A673 (cell line): Measurements from ENCODE around the gene IRX1. TPM values are rescaled to one million over a fixed set of nuclear protein-coding genes. Genes with fewer than 3 reads are reported as not detected.

Experiments used
- BruUV-seq: library from RNA; stranded (reverse); fragments of 400-500 nt; replicated peaks from 2 replicates; lab custom pipeline; 2021; lab: Mats Ljungman, UMichigan
- CTCF ChIA-PET: fragments of 300-600 bp; sonication (Branson Sonifier 250); formaldehyde crosslinking; loops from one replicate; lab custom pipeline; 2022; ENCODE audit warnings: antibody characterized with exemption; lab: Charles Lee
- POLR2A ChIA-PET: fragments of 300-600 bp; sonication (Branson Sonifier 250); formaldehyde crosslinking; loops from one replicate; lab custom pipeline; 2022; ENCODE audit warnings: antibody characterized with exemption; ENCODE audit not compliant: low non-redundant PET; lab: Charles Lee
- DNase-seq: peaks from one replicate; pipeline ENCODE4 v3.0.0-alpha.2; 2015; ENCODE audit warnings: low spot score
- H3K27ac ChIP-seq: fragments of 200-600 bp; sonication (generic); 2 replicates; pipeline ENCODE4 v1.5.1; 2016; ENCODE audit warnings: mixed run types, low read depth, mild to moderate bottlenecking, mixed read lengths, antibody characterized with exemption, low read length; ENCODE audit not compliant: poor library complexity, severe bottlenecking
- H3K27me3 ChIP-seq: fragments of 200-600 bp; sonication (generic); replicated peaks from 2 replicates; pipeline ENCODE4 v1.6.1; 2017; ENCODE audit warnings: mixed run types, low read depth, mild to moderate bottlenecking, mixed read lengths, antibody characterized with exemption, low read length; ENCODE audit not compliant: insufficient read depth, poor library complexity
- H3K36me3 ChIP-seq: fragments of 200-600 bp; sonication (generic); 2 replicates; pipeline ENCODE4 v1.6.1; 2016; ENCODE audit warnings: mixed run types, mild to moderate bottlenecking, mixed read lengths, antibody characterized with exemption, low read length; ENCODE audit not compliant: insufficient read depth, poor library complexity, severe bottlenecking
- H3K4me1 ChIP-seq: fragments of 200-600 bp; sonication (generic); 2 replicates; pipeline ENCODE4 v1.6.1; 2017; ENCODE audit warnings: mixed run types, mild to moderate bottlenecking, mixed read lengths, antibody characterized with exemption, low read length; ENCODE audit not compliant: insufficient read depth, poor library complexity, severe bottlenecking
- H3K4me3 ChIP-seq: fragments of 200-600 bp; sonication (generic); 2 replicates; pipeline ENCODE4 v1.5.1; 2016; ENCODE audit warnings: low read depth, mixed run types, mild to moderate bottlenecking, mixed read lengths, low read length; ENCODE audit not compliant: poor library complexity, severe bottlenecking
- H3K9me3 ChIP-seq: fragments of 200-600 bp; sonication (generic); 2 replicates; pipeline ENCODE4 v1.6.1; 2016; ENCODE audit warnings: mixed run types, low read depth, mild to moderate bottlenecking, mixed read lengths, antibody characterized with exemption, low read length; ENCODE audit not compliant: poor library complexity, severe bottlenecking
- CTCF ChIP-seq: fragments of 300-800, 200-600 bp; sonication (generic); conservative IDR thresholded peaks from 2 replicates; pipeline ENCODE4 v1.5.1; 2017; ENCODE audit warnings: low read depth, mild to moderate bottlenecking, antibody characterized with exemption, low read length, moderate library complexity, mixed read lengths
- EZH2 ChIP-seq: fragments of 200-600 bp; sonication (generic); IDR thresholded peaks from 2 replicates; pipeline ENCODE4 v1.6.1; 2017; ENCODE audit warnings: borderline replicate concordance, low read depth, mild to moderate bottlenecking, mixed read lengths, antibody characterized with exemption, low read length; ENCODE audit not compliant: poor library complexity, severe bottlenecking
- intact Hi-C: fragments of 100-400 bp; cut with micrococcal nuclease; formaldehyde crosslinking; loops from one replicate; pipeline ENCODE4 v1.10.0; 2022; ENCODE audit not compliant: unreplicated experiment
- total RNA-seq: library from RNA; stranded (reverse); gene quantifications from 2 replicates; pipeline ENCODE4 v1.2.3, GENCODE V29; 2021

IRX1 gene
- total RNA-seq, 1 experiment from 2014 or later = not detected

DNA sequence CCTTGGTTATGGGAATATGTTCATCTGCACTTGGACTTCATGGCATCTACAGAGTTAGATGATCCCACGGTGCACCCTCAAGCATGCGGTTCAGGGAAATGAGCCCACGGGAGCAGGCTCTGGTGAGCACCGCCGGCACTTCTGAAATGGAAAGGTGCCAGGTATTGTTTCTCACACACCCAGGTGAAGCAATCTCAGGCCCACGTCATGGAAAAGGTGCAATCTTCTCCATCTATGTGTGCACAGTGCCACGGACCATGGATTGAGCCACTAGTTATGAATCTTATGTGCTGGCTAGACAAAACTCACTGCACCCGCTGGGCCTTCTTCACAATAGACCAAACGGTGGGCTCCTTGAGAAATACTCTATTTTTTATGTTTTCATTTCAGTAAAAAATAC lies 27.3 kb downstream of the IRX1 start:
- ChIA-PET POLR2A (no interaction called here), CTCF (no interaction called here)
- intact Hi-C loops = no loop called here
- TF ChIP-seq CTCF = no peak
- no peak for TF ChIP-seq EZH2
- Histone ChIP-seq H3K9me3 (peaks cover 41% of the 10 kb centered on the region), H3K27ac (no peak overlapping the region), H3K4me3 (no peak overlapping the region), H3K27me3 (no peaks in the 10 kb centered on the region), H3K36me3 (no peaks in the 10 kb centered on the region), H3K4me1 (no peaks in the 10 kb centered on the region)
- BruUV-seq = no TSS peak
- DNase-seq = no peak

GRCh38 chr5:3625626-3626025 lies 30.0 kb downstream of the IRX1 start:
- no TSS peak for BruUV-seq
- ChIA-PET CTCF (no interaction called here), POLR2A (no interaction called here)
- Histone ChIP-seq H3K4me1 (no peaks in the 10 kb centered on the region), H3K4me3 (no peak overlapping the region), H3K27ac (no peak overlapping the region), H3K9me3 (peaks cover 37% of the 10 kb centered on the region), H3K27me3 (no peaks in the 10 kb centered on the region), H3K36me3 (no peaks in the 10 kb centered on the region)
- no peak for DNase-seq
- intact Hi-C loops = no loop called here
- no peak for TF ChIP-seq EZH2
- TF ChIP-seq CTCF = no peak

DNA sequence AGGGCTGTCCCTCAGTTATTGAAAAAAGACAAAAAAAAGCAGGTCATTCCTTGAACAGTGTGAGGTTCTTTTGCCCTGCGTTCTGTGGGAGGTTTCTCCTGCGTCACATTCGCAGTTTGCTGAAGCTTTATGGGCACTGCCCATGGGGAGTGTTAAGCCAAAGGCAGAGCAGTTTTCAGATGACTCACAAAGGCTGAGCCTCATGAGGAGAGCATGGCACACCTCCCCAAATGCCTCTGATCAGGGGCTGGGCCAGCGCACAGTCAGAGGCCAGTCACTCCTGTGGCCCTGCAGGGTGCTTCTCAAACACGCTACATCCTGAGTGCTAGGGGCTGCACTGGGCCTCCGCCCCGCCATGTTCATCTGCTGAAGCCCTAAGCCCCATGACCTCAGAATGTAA lies 38.4 kb downstream of the IRX1 start:
- CTCF ChIA-PET = no interaction called here
- no peak for TF ChIP-seq EZH2
- no peak for TF ChIP-seq CTCF

More for the DNA sequence above, 38.4 kb downstream of the IRX1 start:
- intact Hi-C loops = no loop called here
- H3K36me3 ChIP-seq = no peaks in the 10 kb centered on the region
- no TSS peak for BruUV-seq
- no peaks in the 10 kb centered on the region for H3K4me1 ChIP-seq
- POLR2A ChIA-PET = no interaction called here
- no peak for DNase-seq
- no peak overlapping the region for H3K27ac ChIP-seq
- H3K4me3 ChIP-seq = no peak overlapping the region
- H3K27me3 ChIP-seq = no peaks in the 10 kb centered on the region
- H3K9me3 ChIP-seq = peaks cover 8% of the 10 kb centered on the region
